HG02973 (cell line): Measurements from ENCODE around the gene OLFML2B.

Experiments used
- ATAC-seq: cut with Tn5 transposase; IDR thresholded peaks from one replicate; pipeline ENCODE4 v1.9.1; 2021; ENCODE audit warnings: moderate library complexity; ENCODE audit not compliant: unreplicated experiment

The OLFML2B gene

GRCh38 chr1:161981735-161982506, 41.7 kb downstream of the OLFML2B start:
- ATAC-seq = no peak

GRCh38 chr1:161981126-161981525, 42.5 kb downstream of the OLFML2B start:
- no peak for ATAC-seq

DNA sequence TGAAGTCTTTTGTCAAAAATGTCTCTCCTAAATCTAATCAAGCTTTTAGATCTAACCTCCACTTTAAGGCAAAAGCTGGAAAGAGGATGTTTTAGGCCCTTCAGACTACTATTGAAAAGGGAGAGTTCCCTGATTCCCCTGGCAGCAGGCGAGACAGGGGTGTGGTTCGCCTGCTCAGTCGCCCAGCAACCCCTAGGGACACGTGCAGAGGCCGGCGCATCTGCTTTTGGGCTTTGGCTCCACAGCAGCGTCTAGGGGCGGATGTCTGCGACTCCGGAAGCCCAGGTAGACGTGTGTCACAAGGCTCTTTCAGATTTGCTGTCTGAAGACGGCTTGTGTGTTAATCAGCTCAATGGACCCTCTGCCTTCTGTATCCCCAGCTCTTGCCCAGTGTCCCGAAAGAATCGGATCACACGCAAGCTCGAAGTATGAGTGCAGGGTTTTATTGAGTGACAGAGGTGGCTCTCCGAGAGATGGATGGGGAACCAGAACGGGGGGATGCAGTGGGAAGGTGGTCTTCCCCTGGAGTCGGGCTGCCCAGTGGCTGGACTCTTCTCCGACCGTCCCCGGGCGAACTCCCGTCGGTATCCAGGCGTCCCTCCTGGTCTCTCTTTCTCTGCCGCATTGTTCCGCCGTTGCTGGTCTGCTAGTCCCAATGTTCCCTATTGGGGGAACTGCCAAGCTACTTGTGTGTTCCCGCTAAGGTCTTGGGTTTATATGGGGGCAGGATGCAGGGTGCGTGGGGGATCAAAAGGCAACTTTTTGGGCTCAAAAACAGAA, 45.5 kb downstream of the OLFML2B start:
- no peak for ATAC-seq

DNA sequence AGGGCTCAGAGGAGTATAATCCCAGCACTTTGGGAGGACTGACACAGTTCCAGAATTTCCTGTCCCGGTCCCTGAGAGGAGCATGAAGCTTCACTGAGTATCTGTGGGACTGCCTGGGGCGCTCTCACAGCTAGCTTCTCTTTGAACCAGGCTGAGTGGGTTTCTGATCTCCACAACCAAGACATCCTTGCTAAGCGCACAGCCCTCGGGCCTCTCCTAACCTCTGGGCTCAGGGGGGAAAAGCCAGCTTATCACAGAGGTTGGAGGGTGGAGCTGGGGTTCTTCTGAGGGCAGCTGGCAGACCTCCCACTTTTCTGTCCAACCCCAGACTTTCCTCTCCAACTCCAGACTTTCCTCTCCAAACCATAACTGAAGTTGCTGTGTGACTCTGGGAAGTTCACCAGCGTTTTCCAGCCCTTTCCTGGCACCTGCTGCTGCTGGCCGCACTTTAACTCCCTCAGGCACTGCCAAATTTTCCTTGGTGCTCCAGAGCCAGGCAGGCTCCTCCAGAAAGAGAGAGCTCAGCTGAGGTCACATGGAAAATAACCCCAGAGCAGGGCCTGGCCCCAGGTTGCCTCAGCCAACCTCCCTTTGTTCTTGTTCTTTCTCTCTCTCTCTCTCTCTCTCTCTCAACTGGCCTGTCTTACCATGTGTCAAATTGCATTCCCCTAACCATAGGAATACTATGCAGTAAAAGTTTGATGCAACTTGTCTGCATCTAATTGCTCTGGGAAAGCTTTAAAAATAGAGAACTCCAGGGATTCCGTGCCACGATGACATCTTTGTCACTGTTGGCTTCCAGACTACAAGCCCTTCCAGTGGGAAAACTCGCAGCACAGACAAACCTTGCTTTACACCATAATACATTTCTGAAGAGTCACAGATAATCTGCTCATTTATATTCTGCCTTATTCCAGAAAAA, 49.5 kb downstream of the OLFML2B start:
- no peak for ATAC-seq

DNA sequence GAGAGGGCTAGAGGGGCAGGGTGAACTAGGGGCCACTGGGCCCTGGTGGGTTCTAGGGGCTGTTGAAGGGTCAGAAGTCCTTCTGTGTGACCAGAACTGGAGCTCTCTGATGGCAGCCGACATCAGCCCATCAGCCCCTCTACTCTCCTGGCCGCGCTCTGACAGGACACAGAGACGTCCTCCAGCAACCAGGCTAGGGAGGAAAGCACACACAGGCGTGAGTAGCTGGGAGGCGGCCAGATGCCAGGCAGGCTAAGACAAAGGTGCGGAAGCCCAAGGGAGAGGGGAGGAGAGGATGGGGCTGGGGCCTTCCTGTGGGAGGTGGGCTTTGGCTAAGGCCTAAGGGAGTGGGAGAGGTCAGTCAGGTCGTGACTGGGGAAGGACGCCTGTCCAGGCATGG, 50.8 kb downstream of the OLFML2B start:
- no peak for ATAC-seq

DNA sequence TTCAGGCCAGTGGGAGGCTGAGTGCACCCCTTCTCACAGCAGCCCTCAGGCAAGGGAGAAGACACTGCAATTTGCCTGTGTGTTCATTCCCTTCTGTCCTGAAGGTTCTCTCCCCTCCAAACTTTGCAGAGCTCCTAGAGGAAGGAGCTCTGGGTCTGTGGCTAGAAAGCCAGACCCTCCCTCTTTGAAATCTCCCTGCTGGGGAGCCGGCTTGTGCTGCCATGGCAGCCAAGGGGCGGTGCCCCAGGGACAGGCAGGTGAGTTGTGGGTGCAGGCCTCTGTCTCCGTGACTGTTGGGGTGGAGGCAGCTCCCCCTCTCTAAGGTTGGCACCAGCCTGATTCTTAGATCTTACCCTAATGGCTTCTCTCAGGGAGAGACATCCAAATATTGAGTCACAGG, 53.0 kb downstream of the OLFML2B start:
- no peak for ATAC-seq

- no peak for ATAC-seq
These were observed 53.6 kb downstream of the OLFML2B start for GRCh38 chr1:161970036-161970435.

GRCh38 chr1:161966067-161966466, 57.6 kb downstream of the OLFML2B start:
- no peak for ATAC-seq

- peak; percentile 82 for ATAC-seq
These were observed 61.4 kb downstream of the OLFML2B start for GRCh38 chr1:161962091-161962887.

- no peak for ATAC-seq
These were observed 65.2 kb downstream of the OLFML2B start for GRCh38 chr1:161958425-161958824.

GRCh38 chr1:161956930-161957329, 66.7 kb downstream of the OLFML2B start:
- no peak for ATAC-seq

DNA sequence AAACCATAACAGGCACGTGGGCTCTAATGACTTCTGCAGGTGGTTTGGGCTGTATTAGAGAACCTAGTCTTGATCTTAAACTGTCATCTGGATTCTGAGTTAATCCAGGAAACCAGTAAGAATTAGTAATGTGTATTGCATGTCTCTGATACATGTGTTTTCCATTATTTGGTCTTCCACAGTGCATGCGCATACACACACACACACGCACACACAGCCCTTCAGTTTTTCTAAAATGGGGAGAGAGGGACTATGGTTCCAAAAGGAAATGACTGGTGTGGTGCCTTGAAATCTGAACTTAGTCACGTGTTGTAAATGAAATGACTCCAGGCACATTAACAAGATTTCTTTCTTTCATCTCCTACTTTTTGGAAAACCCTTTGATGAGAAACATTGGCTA, 67.6 kb downstream of the OLFML2B start:
- ATAC-seq = no peak

DNA sequence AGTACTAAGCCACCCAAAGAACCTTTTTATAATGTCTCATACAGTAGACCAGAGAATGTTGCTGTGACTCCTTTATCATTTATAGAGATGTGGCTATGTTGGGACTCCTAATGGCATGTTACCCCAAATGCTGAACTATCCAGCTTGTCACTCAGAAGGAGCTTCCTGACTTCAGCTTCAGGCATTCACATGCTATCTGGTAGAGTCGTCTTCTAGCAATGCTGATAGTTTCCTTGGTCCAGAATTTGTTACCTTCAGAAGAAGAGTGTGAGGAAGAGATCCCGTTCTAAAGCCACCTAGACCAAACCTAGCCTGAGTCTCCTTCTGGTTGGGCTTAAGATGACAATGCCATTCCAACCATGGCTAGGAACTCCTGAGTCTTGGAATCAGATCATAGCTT, 68.1 kb downstream of the OLFML2B start:
- no peak for ATAC-seq

GRCh38 chr1:161954466-161954865, 69.2 kb downstream of the OLFML2B start:
- no peak for ATAC-seq

GRCh38 chr1:161954050-161954449, 69.6 kb downstream of the OLFML2B start:
- no peak for ATAC-seq

GRCh38 chr1:161953256-161953920, 70.3 kb downstream of the OLFML2B start:
- no peak for ATAC-seq

- no peak for ATAC-seq
These were observed 71.0 kb downstream of the OLFML2B start for GRCh38 chr1:161952607-161953172.

- no peak for ATAC-seq
These were observed 72.0 kb downstream of the OLFML2B start for GRCh38 chr1:161951646-161952045.

- ATAC-seq = no peak
These were observed 73.3 kb downstream of the OLFML2B start for GRCh38 chr1:161950377-161950776.

GRCh38 chr1:161949548-161949947, 74.1 kb downstream of the OLFML2B start:
- ATAC-seq = no peak
